Limb (tissue), 2 donors: ENCODE measurements around the gene FYCO1.
"Not testable (repeated sequence)": the region's sequence is repeated elsewhere in the genome, so short reads cannot be mapped to it uniquely, and the experiment has no call there.

Source experiments
- DNase-seq, 2 donors: peaks; one replicate each; pipeline ENCODE4 v3.0.0-alpha.2; 2016; ENCODE audit errors: extremely low spot score in 2 of 2

FYCO1 gene

DNA sequence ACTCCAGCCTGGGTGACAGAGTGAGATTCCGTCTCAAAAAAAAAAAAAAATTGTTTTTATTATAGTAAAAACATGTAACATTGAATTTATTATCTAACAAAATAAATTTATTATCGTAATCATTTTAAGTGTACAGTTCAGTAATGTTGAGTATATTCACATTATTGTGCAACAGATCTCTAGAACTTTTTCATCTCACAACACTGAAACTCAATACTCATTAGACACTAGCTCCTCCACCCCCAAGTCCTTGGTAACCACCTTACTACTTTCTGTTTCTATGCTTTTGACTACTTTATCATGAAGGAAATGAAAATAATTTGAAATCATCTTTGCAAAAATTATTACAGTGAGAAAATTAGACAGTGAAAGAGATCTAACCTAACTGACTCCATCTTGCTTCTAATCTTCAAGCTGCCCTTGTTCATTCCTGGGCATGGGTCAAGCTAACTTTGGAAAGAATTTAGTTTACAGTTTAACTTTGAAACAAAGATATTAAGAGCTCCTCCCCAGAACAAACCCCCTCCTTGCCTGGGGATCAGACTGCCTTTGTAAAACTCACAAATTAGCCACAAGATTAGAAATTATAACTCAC, 15.0 kb upstream of the FYCO1 start:
- DNase-seq = no peak

DNA sequence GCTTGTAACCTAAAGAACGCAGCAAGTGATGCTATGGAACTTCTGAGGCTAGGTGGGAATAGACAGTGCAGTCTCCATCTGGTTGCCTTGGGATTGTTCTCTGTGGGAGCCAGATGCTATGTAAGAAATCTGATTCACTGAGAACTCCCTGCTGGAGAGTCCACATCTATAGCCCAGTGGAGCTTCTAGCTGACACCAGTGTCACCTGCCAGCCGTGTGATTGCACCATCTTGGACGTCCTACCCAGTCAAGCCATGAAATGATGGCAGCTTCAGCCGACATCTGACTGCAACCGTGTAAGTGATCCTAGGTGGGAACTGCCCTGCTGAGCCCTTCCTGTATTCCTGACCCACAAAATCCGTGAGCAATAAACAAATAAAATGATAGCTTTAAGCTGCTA, 12.4 kb upstream of the FYCO1 start:
- DNase-seq = no peak

DNA sequence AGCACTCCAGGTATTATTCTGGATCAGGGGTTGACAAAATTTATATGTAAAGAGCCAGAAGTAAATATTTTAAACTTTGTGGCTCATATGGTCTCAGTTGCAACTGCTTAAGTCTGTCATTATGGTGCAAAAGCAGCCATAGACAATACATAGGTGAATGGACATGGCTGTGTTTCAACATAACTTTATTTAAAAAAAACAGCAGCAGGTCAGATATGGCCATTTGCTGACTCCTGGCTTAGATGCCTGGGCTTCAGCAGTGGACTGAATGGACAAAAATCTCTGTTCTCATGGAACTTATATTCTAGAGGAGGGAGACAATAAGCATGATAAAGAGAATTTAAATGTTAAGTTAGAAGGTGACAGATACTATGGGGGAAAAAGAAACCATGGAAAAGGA, 11.7 kb upstream of the FYCO1 start:
- no peak for DNase-seq

DNA sequence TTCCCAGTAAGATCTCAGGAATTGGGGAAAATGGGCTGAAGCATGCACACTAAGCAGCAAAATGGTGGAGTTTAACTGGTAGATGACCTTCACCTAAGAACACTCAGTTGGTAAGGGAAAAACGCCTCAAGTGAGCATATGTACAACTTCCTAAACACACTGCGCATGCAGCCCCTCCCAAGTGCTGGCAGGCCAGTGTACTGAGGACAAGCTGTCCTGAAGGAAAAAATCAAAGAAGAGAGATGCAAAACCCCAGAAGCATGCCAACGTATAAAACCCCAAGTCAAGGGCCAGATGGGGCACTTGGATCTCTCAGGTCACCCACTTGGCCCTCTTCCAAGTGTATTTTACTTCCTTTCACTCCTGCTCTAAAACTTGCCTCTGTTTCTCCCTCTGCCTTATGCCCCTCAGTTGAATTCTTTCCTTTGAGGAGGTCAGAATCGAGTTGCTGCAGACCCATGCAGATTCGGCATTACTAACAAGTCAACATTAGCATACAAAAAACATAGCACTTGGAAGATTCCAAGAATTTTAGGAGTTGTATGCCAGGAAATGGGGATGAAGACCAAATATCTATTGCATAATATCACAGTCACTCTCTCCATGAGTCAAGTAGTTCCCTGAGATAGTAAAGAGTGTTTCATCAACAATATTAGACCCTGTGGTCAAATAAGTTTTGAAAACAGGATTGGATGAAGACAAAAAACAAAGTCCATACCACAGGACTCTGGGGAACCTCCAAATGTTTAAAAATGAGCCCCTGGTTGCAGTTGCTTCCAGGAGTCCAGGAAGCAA, 10.8 kb upstream of the FYCO1 start:
- peak in 1 of 2 donors; percentile 29 for DNase-seq

DNA sequence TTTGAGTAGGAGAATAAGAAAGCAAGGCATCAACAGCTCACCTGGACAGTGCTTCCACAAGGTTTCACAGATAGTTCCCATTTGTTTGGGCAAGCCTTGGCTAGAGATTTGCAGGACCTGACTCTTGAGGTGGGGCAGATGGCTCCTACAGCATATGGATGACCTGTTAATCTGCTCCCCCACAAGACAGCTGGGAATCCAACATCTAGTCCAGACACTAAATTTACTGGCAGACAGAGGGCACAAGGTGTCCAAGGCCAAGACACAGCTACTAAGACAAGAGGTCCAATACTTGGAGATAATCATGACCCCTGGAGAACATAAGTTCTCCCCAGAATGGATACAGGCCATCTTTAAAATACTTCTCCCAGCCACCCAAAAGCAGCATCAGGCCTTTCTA, 8.1 kb upstream of the FYCO1 start:
- DNase-seq = not testable (repeated sequence)

DNA sequence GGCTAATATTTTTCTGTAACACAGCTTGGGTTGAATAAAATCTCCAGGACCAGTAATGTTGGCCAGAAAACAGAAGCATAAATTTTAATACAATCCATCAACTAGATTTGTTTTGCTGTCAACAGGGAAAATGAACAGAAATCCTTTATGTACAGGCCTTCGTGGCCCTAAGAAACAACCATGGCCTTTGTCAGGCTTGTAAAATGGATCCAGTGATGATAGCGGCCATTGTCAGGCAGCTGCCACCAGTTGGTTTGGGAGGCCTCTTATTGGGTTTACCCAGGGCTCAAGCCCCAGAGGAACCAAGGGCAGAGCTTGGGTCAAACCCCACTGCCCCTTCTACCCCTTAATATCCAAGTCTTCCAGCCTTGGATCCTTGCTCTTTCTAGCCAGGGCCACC, 5.6 kb upstream of the FYCO1 start:
- no peak for DNase-seq

DNA sequence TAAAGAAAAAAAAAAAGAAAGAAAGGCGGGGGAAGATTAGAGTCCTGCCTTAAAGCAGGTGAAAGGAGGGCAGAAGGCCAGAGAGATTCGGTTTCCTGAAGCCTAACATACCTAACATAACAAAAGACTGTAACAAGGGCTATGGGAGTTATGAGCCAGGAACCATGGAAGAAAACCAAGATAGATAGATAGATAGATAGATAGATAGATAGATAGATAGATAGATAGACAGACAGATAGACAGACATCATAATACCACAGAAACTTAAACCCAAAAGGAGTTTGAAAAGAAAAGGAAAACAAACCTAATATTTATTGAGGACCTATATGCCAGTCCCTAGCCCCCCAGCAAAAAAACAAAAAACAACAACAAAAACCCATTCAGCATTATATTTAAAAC, 2.3 kb upstream of the FYCO1 start:
- DNase-seq = no peak

DNA sequence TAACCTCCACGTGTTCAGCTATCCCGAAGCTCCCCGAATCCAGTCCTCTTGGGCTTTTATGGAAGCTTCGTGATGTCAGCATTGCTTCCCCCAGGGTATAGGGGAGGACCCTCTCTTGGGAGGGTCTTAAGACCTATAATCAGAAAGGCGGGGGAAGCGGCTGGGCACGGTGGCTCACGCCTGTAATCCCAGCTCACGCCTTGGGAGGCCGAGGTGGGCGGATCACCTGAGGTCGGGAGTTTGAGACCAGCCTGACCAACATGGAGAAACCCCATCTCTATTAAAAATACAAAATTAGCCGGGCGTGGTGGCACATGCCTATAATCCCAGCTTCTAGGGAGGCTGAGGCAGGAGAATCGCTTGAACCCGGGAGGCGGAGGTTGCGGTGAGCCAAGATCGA, 1.9 kb upstream of the FYCO1 start:
- DNase-seq = not testable (repeated sequence)

DNA sequence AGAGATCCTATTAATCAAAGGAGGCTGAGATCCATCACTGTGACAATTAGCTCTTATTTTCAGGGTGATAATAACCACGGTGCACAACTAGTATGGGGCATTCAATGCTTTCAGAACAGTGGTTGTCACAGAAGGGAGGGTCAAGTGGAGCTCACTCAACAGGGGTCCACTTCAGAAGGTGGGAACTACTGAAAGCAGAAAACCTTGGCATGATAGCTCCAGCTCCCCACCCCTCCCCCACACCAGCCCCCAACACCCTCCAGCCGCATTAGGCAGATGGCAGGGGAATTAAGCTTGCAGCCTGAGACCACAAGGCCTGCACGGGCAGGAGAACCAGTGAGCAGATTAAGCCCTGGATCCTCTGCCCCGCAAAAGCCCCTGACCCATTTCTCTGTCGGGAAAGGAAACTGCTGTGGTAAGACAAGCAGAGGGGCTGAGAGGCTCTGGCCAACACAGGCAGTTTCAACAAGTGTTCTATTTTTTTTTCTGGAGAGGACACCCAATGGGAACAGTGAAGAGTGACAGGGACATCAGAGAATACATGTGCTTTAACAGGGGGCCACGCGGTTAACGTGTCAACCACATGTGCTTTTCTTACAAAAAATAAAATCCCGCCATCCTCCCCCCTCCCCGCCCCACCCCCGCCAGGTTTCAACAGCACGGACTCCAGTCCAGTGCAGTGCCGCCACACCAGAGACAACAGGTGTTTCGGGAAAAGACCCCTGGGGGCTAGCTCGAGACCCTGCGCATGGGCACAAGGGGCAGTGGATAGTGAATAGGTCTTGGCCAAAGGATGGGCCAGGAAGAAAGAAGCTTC, 997 bp downstream of the FYCO1 start:
- no peak for DNase-seq

DNA sequence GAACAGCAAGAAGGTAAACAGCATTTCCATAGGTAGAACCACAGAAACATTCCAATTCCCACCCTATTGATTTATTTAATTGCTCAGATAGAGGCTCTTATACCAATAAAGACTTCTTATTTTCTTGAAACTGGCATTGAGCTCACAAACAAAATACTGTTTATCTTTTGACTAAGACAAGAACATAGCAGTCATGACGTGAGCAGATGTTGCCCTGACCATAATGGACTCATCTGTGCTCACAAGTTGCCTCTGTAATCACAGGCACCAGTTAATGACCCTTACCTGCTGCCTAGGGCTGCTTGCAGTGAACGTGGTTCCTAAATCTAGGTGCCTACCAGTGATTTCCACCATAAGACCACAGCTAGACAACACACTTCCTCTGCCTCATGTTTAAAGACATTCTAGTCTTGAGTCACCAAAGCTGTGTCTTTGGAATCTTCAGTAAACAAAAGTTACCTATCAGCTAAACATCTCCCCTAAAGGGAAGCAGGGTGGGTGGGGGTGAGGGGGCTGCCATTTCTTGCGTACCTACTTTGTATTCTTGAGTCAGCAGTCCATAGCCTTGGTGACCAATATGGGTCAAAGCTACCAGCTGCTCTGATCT, 2.1 kb downstream of the FYCO1 start:
- no peak for DNase-seq

DNA sequence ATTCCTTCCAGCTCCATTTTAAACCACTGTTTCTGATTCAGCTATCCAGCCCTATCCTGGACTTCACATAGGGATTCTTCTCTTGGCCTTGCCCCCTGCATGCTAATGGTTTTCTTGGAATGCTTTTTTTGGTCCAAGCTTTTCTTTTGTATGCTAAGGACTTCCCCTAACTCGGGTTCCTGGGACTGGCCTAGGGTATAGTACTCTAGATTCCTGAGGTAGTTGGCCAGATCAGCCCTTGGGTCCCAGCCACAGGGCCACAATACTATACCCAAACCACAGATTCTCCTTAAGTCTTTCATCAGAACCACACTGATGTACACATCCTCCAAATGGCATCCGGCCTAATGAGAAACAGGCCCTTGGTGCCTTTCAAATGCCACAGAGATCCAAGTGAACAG, 2.8 kb downstream of the FYCO1 start:
- no peak for DNase-seq

DNA sequence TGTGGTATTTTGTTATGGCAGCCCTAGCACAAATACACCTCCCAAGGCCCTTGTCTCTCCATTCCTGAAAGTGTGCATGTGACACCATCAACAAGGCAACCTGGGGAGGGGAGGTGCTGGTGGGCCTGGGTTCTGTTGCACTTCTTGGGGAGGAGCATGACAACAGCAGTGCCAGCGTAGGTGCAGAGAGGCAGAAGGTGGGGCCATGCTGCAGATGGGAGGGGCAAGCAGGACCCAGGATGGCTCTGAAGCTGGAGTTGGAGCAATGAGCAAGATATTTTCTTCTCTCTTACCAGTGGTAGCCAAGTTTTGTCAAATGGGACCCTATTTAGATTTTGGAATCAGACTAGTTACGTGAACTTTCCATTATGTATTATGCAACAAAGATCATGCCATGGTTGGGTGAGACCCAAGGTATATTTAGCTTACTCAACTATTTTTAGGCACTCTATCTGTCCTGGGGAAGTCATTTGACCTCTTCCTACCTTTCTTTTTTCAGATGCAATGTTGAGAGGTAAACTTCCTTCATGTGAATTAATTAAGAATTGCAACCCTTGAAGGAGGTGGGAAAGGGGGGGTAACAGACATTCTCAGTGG, 3.4 kb downstream of the FYCO1 start:
- DNase-seq = no peak

DNA sequence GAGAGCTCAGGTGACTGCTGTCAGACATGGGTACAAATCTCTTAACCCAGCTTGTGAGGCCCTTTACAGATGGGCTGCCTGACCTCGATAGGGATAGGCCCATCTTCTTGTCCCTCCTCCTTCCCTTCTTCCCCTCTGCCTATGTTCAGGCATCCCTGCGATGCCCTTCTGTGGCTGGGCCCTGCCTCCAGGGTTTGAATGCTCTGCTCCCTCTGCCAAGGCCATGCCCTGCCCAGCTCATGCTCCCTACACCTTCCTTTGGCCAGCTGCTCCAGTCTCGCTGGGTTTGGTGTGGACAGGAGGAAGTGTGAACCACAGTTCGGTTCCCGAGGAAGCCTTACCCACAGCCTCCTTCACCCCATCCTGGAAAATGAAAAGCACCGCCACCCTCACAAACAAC, 4.3 kb downstream of the FYCO1 start:
- no peak for DNase-seq

DNA sequence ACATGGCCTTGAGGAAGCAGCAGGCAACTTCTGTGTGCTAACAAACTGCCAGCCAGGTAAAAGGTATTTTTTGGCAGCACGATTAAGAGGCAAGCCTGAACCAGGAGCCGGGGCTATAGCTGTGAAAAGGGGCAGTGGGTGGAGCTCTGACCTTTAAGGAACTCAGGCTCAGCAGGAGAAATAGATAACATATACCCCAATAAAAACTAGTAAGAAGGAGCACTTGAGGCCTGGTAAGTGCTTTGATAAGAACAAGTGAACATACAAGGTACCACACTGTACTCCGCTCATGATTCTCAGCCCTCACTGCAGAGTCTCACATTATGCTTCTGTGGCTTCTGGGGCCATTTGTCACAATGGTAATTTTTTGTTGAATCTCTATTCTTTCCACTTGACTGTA, 5.4 kb downstream of the FYCO1 start:
- no peak for DNase-seq

DNA sequence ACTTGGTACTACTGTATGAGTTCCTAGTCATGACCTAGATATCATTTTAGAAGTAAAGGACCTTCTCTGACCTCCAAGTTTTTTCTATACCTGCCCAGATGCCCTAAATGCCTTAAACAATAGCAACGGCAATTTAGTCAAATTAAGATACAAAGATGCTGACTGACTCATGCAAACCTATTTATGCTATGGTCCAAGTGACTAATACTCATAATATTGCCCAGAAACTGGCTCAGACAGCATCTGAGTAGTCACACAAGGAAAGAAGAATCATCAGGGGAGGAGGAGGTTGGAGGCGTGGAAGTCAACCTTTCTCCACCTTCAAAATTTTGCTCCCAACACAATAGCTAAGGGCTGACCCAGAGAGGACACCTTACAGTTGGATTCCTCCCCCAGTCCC, 6.8 kb downstream of the FYCO1 start:
- no peak for DNase-seq

DNA sequence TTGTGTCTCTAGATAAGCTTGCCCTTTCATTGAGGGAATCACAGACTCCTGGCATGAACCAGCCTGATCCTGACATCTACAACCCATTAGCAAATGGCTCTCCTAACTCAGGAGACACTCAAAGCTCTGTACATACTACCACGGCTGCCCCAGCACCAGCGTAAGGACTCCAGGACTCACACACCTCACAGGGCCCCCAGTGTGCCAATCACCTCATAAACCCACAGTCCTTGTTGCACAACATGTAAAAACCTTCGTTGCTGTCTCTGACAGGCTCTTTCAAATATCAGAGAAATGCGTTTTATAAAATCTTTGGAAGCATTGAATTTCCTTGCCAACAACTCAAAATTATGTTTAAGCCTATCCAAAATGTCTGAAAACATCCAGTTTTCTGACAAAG, 7.3 kb downstream of the FYCO1 start:
- DNase-seq = no peak

DNA sequence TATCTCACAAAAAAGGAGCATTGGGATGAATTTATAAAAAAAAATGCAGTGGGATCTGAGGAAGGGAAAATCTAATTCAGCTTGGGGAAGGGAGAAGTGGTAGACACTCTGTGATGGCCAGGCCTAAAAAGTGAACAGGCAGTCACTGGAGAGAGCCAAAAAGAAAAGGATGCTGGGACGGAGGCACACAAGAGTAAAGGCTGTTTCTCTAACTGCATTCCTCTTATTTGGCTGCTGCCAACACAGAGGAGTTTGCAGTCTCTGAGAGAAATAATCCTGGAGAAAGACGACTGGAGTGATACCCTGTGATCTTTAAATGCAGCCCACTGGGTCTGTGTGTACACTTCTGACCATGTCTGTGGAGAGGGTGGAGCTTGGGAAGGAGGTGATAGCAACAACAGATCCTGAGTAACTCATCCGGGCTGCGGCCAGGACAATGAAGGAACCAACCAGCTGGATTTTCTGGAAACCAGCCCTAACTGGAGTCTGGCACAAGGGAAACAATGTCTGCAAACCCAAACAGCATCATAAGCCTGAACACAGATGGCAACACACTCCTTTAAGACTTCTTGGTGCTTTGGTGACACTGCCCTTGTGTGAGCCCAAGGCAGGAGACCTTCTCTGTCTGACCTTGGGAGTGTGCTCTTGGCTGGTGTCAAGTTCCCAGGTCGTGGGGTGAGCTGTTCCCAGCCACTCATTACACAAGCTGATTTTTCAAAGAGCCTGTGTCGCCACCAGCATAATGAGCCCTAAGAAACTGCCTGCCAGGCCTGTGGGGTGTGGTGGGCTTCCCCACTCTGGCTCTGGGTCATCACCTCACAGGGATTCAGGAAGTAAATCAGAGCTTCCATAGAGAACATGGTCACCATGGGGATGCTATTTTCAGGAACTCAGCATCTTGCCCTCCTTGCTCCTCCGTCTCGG, 8.0 kb downstream of the FYCO1 start:
- peak in 1 of 2 donors; percentile 14 for DNase-seq

DNA sequence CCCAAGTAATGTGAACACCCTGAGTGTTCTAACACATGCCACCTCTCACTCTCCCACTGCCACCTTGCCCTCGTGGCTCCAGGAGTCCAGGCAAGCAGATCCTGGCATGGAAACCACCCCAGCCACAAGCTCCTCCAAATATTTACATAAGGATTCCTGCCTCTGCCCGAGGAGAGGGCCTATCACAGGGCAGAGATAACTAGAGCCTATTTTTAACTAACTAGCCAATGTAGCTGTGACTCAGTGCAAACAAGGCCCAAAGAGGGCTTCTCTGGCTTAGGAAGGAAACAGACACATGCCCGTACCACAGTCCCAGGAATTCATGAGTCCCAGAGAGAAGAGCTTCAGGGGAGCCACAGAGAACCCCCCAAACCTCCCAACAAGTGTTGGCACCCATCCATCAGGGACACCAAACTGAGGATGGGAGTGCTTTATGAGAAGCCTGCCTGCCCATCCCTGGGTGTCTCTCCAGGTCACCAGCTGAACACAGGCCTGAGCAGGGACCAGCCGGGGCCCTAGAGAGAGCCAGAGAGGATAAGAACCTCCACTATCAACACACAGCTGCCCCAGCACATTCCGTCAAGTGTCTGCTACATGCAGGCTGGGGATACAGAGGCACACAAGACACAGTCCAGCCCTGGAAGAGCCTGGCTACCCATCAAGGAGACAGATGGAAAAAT, 9.2 kb downstream of the FYCO1 start:
- DNase-seq = no peak

DNA sequence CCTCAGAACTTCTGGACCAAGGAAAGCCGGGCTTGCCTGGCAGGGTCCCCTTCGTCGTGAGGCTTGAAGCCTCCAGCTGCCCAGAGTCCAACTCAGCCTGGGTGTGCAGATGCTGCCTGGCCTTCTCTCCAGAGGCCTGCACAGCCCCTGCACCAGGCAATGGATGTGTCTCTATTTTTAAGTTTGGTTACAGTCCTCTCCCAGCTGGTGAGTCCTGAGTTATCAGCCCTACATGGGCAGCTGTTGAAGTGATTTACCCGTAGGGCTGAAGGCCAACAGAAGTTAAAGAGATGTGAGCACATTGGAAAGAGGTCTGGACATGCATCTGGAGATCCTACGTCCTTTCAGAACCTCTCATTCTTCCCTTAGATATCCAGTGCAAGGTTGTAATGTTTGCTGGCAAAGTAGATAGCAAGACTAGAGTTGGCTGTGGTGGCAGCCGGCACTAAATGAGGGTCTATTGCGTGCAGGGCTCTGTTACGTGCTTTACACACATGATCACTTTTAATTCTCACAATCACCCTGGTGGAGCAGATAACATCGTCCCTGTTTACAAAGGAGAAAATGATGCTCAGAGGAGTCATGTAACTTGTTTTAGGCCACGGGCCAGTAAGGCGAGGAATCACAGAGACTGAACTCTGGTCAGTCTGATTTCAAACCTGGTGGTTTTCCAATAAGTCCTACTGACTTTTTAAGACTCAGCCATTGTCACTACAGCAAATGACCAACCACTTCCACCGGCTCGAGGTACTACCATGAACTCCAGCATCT, 9.9 kb downstream of the FYCO1 start:
- DNase-seq = peak in 1 of 2 donors; percentile 16
